GM21576 (cell line): ENCODE measurements around the gene NELFA.

Experiments used
- ATAC-seq: cut with Tn5 transposase; IDR thresholded peaks from one replicate; pipeline ENCODE4 v1.9.1; 2021; ENCODE audit warnings: mild to moderate bottlenecking, moderate library complexity; ENCODE audit not compliant: unreplicated experiment

The NELFA gene

GRCh38 chr4:1943928-1944327 lies 64.8 kb downstream of the NELFA start:
- ATAC-seq, result no peak

GRCh38 chr4:1940566-1940965 lies 68.2 kb downstream of the NELFA start:
- ATAC-seq, result no peak

GRCh38 chr4:1939664-1940509 lies 68.9 kb downstream of the NELFA start:
- no peak for ATAC-seq

DNA sequence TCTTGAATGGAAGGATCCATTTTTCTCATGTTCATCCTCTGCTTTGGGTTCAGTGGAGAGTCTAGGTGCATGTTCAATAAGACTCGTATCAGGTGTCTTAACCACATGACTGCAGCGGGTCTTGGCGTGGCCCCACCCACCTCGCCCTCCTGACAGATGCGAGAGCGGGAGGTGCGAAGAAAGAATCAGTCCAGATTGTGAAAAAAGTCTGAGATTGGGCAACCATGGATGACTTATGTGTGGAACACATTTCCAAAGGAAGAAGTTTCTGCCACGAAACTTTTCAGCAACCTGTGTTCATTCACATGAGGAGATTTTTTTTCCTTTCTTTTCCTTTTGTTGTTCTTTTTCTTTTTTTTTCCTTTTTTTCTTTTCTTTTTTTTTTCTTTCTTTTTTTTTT lies 70.7 kb downstream of the NELFA start:
- ATAC-seq, result no peak

GRCh38 chr4:1937550-1937949 lies 71.2 kb downstream of the NELFA start:
- no peak for ATAC-seq

DNA sequence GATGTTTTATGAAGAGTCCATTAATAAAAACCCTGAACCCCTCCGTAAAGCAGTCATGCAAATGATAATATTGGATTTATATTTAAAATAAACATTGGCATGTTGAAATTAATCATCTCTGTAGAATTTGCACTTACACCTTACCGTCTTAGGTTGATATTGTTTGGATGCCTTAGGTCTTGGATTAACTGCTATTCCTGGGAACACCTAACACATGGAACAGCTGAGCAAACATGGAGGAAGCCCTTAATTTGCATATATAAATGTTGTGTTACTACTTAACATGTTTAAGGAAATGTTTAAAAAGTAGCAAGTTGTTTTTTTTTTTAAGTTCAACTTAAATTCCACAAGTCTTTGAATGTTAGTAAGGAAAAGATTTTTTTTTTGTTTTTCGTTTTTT lies 75.1 kb downstream of the NELFA start:
- ATAC-seq, result no peak

GRCh38 chr4:1932736-1933135 lies 76.0 kb downstream of the NELFA start:
- ATAC-seq, result no peak
